HEK293 (cell line): ENCODE measurements around the gene ZNF486.

ENCODE experiments used
- CTCF ChIA-PET: fragments of 350-600 bp; formaldehyde crosslinking; extraction: SDS; loops from one replicate; lab custom pipeline; 2021; ENCODE audit warnings: antibody characterized with exemption; lab: Yijun Ruan, JAX
- POLR2A ChIA-PET: fragments of 300-600 bp; formaldehyde crosslinking; extraction: SDS; loops from one replicate; lab custom pipeline; 2020; ENCODE audit warnings: antibody characterized with exemption, inconsistent platforms; lab: Yijun Ruan, JAX
- H3K27ac ChIP-seq: fragments of 200-500 bp; sonication (Bioruptor generic); 2 replicates; pipeline ENCODE4 v1.5.1; 2014; ENCODE audit warnings: low read depth, low read length, control low read depth, inconsistent platforms; ENCODE audit errors: extremely low read depth
- H3K36me3 ChIP-seq, 2 experiments: fragments of 200-500 bp in 1 of 2; sonication (Bioruptor generic) in 1 of 2; 1 replicate in 1 of 2; 2 replicates in 1 of 2; pipeline ENCODE4 v1.5.1; 2014 to 2017; ENCODE audit warnings: inconsistent platforms in 2 of 2, low read length in 2 of 2; ENCODE audit not compliant: control insufficient read depth in 2 of 2, insufficient read depth in 1 of 2
- H3K4me1 ChIP-seq: fragments of 200-500 bp; sonication (Bioruptor generic); 2 replicates; pipeline ENCODE4 v1.5.1; 2014; ENCODE audit warnings: mild to moderate bottlenecking, low read length, inconsistent platforms; ENCODE audit not compliant: control insufficient read depth, insufficient read depth
- H3K4me3 ChIP-seq: 2 replicates; pipeline ENCODE4 v1.5.1; 2011; ENCODE audit warnings: low read depth, mild to moderate bottlenecking, control low read depth, low read length, moderate library complexity
- H3K9me3 ChIP-seq: fragments of 200-500 bp; sonication (Bioruptor generic); 2 replicates; pipeline ENCODE4 v1.5.1; 2014; ENCODE audit warnings: low read depth, low read length, inconsistent platforms; ENCODE audit not compliant: control insufficient read depth, insufficient read depth
- GFI1B ChIP-seq: fragments of 450-650 bp; formaldehyde crosslinking; IDR thresholded peaks from 2 replicates; pipeline ENCODE4 v1.5.1; 2016; ENCODE audit warnings: missing biosample characterization, missing genetic modification characterization
- SCRT1 ChIP-seq: fragments of 450-650 bp; formaldehyde crosslinking; IDR thresholded peaks from 2 replicates; pipeline ENCODE4 v1.5.1; 2016; ENCODE audit warnings: missing biosample characterization, missing genetic modification characterization, borderline replicate concordance
- ZBTB1 ChIP-seq: fragments of 450-650 bp; formaldehyde crosslinking; IDR thresholded peaks from 2 replicates; pipeline ENCODE4 v1.5.1; 2016; ENCODE audit warnings: missing biosample characterization, missing genetic modification characterization
- ZBTB21 ChIP-seq: fragments of 450-650 bp; formaldehyde crosslinking; IDR thresholded peaks from 2 replicates; pipeline ENCODE4 v1.5.1; 2017; ENCODE audit warnings: missing biosample characterization, missing genetic modification characterization
- ZFP69B ChIP-seq: fragments of 450-650 bp; formaldehyde crosslinking; IDR thresholded peaks from 2 replicates; pipeline ENCODE4 v1.5.1; 2016; ENCODE audit warnings: missing biosample characterization, missing genetic modification characterization
- ZIC2 ChIP-seq: fragments of 450-650 bp; formaldehyde crosslinking; IDR thresholded peaks from 2 replicates; pipeline ENCODE4 v1.5.1; 2016; ENCODE audit warnings: missing biosample characterization, missing genetic modification characterization
- ZNF202 ChIP-seq: fragments of 450-650 bp; formaldehyde crosslinking; IDR thresholded peaks from 2 replicates; pipeline ENCODE4 v1.5.1; 2016; ENCODE audit warnings: missing biosample characterization, missing genetic modification characterization, borderline replicate concordance
- ZNF366 ChIP-seq: fragments of 450-650 bp; formaldehyde crosslinking; conservative IDR thresholded peaks from 2 replicates; pipeline ENCODE4 v1.5.1; 2016; ENCODE audit warnings: missing biosample characterization, missing genetic modification characterization
- ZNF433 ChIP-seq: fragments of 450-650 bp; formaldehyde crosslinking; IDR thresholded peaks from 2 replicates; pipeline ENCODE4 v1.5.1; 2016; ENCODE audit warnings: missing biosample characterization, missing genetic modification characterization, low read depth
- ZNF48 ChIP-seq: fragments of 450-650 bp; formaldehyde crosslinking; IDR thresholded peaks from 2 replicates; pipeline ENCODE4 v1.5.1; 2016; ENCODE audit warnings: missing biosample characterization, missing genetic modification characterization
- ZNF561 ChIP-seq: fragments of 450-650 bp; IDR thresholded peaks from 2 replicates; pipeline ENCODE4 v1.5.1; 2018; ENCODE audit warnings: missing biosample characterization, missing genetic modification characterization, borderline replicate concordance
- ZNF571 ChIP-seq: fragments of 450-650 bp; formaldehyde crosslinking; IDR thresholded peaks from 2 replicates; pipeline ENCODE4 v1.5.0; 2017; ENCODE audit warnings: missing biosample characterization, missing genetic modification characterization
- ZNF585B ChIP-seq: fragments of 450-650 bp; formaldehyde crosslinking; IDR thresholded peaks from 2 replicates; pipeline ENCODE4 v1.5.1; 2016; ENCODE audit warnings: missing biosample characterization, missing genetic modification characterization
- ZNF621 ChIP-seq: fragments of 450-650 bp; formaldehyde crosslinking; IDR thresholded peaks from 2 replicates; pipeline ENCODE4 v1.5.1; 2017; ENCODE audit warnings: missing biosample characterization, missing genetic modification characterization
- ZNF623 ChIP-seq: fragments of 450-650 bp; formaldehyde crosslinking; IDR thresholded peaks from 2 replicates; pipeline ENCODE4 v1.5.1; 2016; ENCODE audit warnings: missing biosample characterization, missing genetic modification characterization
- ZNF654 ChIP-seq: fragments of 450-650 bp; formaldehyde crosslinking; IDR thresholded peaks from 2 replicates; pipeline ENCODE4 v1.5.1; 2016; ENCODE audit warnings: low read depth, missing biosample characterization, missing genetic modification characterization
- ZNF664 ChIP-seq: fragments of 450-650 bp; formaldehyde crosslinking; IDR thresholded peaks from 2 replicates; pipeline ENCODE4 v1.5.1; 2016; ENCODE audit warnings: missing biosample characterization, missing genetic modification characterization
- ZNF768 ChIP-seq: fragments of 450-650 bp; formaldehyde crosslinking; IDR thresholded peaks from 2 replicates; pipeline ENCODE4 v1.5.1; 2018; ENCODE audit warnings: missing biosample characterization, mild to moderate bottlenecking, missing genetic modification characterization
- ZXDB ChIP-seq: fragments of 450-650 bp; formaldehyde crosslinking; IDR thresholded peaks from 2 replicates; pipeline ENCODE4 v1.5.1; 2016; ENCODE audit warnings: missing biosample characterization, missing genetic modification characterization
- TF ChIP-seq, protein P1 (sequence below): fragments of 450-650 bp; formaldehyde crosslinking; IDR thresholded peaks from 2 replicates; pipeline ENCODE4 v1.5.1; 2016; ENCODE audit warnings: missing biosample characterization, missing genetic modification characterization, borderline replicate concordance
- TF ChIP-seq, protein P2 (sequence below): fragments of 450-650 bp; formaldehyde crosslinking; IDR thresholded peaks from 2 replicates; pipeline ENCODE4 v1.5.1; 2016; ENCODE audit warnings: missing biosample characterization, missing genetic modification characterization
- TF ChIP-seq, protein P3 (sequence below): fragments of 450-650 bp; formaldehyde crosslinking; IDR thresholded peaks from 2 replicates; pipeline ENCODE4 v1.5.1; 2017; ENCODE audit warnings: missing biosample characterization, missing genetic modification characterization
- TF ChIP-seq, protein P4 (sequence below): fragments of 450-650 bp; formaldehyde crosslinking; optimal IDR thresholded peaks from 2 replicates; pipeline ENCODE3; 2016; ENCODE audit warnings: missing biosample characterization, mild to moderate bottlenecking, missing genetic modification characterization
- TF ChIP-seq, protein P5 (sequence below): fragments of 450-650 bp; formaldehyde crosslinking; conservative IDR thresholded peaks from 2 replicates; pipeline ENCODE4 v1.5.1; 2016; ENCODE audit warnings: low read depth, missing biosample characterization, missing genetic modification characterization

ZNF486 gene

DNA sequence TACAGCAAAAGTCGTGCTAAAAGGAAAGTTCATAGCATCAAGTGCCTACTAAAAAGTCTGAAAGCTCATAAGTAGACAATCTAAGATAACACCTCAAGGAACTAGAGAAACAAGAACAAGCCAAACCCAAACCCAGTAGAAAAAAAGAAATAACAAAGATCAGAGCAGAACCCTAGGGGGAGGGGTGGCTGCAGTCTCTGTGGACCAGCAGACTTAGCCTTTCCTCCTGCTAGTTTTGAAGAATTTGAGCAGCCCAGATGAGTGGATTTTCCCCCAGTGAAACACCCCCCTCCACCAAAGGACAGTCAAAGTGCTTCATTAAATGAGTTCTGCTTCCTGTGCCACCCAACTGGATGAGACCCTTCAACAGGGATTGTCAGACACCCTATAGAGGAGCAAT is 2.6 kb upstream of the ZNF486 start:
- Histone ChIP-seq H3K4me1 (no peaks in the 10 kb centered on the region), H3K27ac (no peak overlapping the region), H3K36me3 (no peaks in the 10 kb centered on the region), H3K9me3 (no peaks in the 10 kb centered on the region), H3K4me3 (no peak overlapping the region)
- no peak for TF ChIP-seq ZNF571
- TF ChIP-seq SCRT1 (tag by site-specific recombination), result no peak
- TF ChIP-seq ZNF623 (tag by site-specific recombination), result no peak
- no peak for TF ChIP-seq ZXDB
- TF ChIP-seq, protein P1, sequence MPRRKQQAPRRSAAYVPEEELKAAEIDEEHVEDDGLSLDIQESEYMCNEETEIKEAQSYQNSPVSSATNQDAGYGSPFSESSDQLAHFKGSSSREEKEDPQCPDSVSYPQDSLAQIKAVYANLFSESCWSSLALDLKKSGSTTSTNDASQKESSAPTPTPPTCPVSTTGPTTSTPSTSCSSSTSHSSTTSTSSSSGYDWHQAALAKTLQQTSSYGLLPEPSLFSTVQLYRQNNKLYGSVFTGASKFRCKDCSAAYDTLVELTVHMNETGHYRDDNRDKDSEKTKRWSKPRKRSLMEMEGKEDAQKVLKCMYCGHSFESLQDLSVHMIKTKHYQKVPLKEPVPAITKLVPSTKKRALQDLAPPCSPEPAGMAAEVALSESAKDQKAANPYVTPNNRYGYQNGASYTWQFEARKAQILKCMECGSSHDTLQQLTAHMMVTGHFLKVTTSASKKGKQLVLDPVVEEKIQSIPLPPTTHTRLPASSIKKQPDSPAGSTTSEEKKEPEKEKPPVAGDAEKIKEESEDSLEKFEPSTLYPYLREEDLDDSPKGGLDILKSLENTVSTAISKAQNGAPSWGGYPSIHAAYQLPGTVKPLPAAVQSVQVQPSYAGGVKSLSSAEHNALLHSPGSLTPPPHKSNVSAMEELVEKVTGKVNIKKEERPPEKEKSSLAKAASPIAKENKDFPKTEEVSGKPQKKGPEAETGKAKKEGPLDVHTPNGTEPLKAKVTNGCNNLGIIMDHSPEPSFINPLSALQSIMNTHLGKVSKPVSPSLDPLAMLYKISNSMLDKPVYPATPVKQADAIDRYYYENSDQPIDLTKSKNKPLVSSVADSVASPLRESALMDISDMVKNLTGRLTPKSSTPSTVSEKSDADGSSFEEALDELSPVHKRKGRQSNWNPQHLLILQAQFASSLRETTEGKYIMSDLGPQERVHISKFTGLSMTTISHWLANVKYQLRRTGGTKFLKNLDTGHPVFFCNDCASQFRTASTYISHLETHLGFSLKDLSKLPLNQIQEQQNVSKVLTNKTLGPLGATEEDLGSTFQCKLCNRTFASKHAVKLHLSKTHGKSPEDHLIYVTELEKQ (tag by site-specific recombination), result no peak
- TF ChIP-seq, protein P2, sequence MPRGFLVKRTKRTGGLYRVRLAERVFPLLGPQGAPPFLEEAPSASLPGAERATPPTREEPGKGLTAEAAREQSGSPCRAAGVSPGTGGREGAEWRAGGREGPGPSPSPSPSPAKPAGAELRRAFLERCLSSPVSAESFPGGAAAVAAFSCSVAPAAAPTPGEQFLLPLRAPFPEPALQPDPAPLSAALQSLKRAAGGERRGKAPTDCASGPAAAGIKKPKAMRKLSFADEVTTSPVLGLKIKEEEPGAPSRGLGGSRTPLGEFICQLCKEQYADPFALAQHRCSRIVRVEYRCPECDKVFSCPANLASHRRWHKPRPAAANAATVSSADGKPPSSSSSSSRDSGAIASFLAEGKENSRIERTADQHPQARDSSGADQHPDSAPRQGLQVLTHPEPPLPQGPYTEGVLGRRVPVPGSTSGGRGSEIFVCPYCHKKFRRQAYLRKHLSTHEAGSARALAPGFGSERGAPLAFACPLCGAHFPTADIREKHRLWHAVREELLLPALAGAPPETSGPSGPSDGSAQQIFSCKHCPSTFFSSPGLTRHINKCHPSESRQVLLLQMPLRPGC (tag by site-specific recombination), result no peak
- no peak for TF ChIP-seq ZNF585B (tag by site-specific recombination)
- no peak for TF ChIP-seq ZBTB1
- no peak for TF ChIP-seq ZNF664 (tag by site-specific recombination)
- TF ChIP-seq ZBTB21 (tag by site-specific recombination), result no peak
- no peak for TF ChIP-seq ZFP69B
- TF ChIP-seq ZNF366 (tag by site-specific recombination), result no peak
- TF ChIP-seq ZIC2 (tag by site-specific recombination), result no peak
- TF ChIP-seq, protein P3, sequence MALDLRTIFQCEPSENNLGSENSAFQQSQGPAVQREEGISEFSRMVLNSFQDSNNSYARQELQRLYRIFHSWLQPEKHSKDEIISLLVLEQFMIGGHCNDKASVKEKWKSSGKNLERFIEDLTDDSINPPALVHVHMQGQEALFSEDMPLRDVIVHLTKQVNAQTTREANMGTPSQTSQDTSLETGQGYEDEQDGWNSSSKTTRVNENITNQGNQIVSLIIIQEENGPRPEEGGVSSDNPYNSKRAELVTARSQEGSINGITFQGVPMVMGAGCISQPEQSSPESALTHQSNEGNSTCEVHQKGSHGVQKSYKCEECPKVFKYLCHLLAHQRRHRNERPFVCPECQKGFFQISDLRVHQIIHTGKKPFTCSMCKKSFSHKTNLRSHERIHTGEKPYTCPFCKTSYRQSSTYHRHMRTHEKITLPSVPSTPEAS (tag by site-specific recombination), result no peak
- TF ChIP-seq ZNF202 (tag by site-specific recombination), result no peak
- no peak for TF ChIP-seq GFI1B (tag by site-specific recombination)
- ChIA-PET POLR2A (no interaction called here), CTCF (interaction anchor here (0.6 kb wide), 1 partner anchor 369 kb away, joined by 4 read pairs; no protein-coding TSS in a partner anchor)

DNA sequence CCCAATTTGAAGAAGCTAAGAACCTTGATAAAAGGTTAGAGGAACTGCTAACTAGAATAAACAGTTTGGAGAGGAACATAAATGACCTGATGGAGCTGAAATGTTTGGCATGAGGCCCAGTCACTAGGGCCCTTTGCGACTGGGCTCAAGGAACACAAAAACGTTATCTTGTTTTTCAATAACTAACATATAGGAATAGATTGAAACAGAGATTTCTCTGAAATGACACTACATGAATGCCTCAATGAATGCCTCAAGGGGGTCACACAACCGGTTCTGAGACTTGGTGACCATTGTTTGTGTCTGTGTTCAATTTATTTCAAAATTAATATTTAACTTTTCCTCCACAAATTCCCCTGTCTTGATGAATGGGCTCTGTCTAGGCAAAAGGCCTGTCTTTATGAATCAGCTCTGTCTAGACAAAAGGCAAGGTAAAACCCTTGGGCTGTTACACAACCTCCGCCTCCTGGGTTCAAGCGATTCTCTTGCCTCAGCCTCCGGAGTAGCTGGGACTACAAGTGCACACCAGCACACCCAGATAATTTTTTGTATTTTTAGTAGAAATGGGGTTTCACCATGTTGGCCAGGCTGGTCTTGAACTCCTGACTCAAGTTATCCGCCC is 932 bp upstream of the ZNF486 start:
- POLR2A ChIA-PET, result interaction anchor here (0.6 to 1.2 kb wide), 4 partner anchors 9 to 114 kb away, joined by 3 to 8 read pairs (median 4); partner anchors contain the start of gene ZNF90
- H3K4me1 ChIP-seq, result no peaks in the 10 kb centered on the region
- no peaks in the 10 kb centered on the region for H3K36me3 ChIP-seq
- H3K9me3 ChIP-seq, result no peaks in the 10 kb centered on the region
- H3K4me3 ChIP-seq, result no peak overlapping the region
- H3K27ac ChIP-seq, result no peak overlapping the region
- CTCF ChIA-PET, result no interaction called here
- TF ChIP-seq ZNF433 (tag by site-specific recombination) (no peak), ZNF654 (tag by site-specific recombination) (no peak), ZNF768 (no peak), ZNF621 (tag by site-specific recombination) (no peak), ZNF48 (no peak), ZNF561 (tag by site-specific recombination) (no peak)
- TF ChIP-seq, protein P4, sequence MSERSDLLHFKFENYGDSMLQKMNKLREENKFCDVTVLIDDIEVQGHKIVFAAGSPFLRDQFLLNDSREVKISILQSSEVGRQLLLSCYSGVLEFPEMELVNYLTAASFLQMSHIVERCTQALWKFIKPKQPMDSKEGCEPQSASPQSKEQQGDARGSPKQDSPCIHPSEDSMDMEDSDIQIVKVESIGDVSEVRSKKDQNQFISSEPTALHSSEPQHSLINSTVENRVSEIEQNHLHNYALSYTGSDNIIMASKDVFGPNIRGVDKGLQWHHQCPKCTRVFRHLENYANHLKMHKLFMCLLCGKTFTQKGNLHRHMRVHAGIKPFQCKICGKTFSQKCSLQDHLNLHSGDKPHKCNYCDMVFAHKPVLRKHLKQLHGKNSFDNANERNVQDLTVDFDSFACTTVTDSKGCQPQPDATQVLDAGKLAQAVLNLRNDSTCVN (tag by site-specific recombination), result no peak
- TF ChIP-seq, protein P5, sequence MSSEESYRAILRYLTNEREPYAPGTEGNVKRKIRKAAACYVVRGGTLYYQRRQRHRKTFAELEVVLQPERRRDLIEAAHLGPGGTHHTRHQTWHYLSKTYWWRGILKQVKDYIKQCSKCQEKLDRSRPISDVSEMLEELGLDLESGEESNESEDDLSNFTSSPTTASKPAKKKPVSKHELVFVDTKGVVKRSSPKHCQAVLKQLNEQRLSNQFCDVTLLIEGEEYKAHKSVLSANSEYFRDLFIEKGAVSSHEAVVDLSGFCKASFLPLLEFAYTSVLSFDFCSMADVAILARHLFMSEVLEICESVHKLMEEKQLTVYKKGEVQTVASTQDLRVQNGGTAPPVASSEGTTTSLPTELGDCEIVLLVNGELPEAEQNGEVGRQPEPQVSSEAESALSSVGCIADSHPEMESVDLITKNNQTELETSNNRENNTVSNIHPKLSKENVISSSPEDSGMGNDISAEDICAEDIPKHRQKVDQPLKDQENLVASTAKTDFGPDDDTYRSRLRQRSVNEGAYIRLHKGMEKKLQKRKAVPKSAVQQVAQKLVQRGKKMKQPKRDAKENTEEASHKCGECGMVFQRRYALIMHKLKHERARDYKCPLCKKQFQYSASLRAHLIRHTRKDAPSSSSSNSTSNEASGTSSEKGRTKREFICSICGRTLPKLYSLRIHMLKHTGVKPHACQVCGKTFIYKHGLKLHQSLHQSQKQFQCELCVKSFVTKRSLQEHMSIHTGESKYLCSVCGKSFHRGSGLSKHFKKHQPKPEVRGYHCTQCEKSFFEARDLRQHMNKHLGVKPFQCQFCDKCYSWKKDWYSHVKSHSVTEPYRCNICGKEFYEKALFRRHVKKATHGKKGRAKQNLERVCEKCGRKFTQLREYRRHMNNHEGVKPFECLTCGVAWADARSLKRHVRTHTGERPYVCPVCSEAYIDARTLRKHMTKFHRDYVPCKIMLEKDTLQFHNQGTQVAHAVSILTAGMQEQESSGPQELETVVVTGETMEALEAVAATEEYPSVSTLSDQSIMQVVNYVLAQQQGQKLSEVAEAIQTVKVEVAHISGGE (tag by site-specific recombination), result no peak
